K562 (cell line): Measurements from ENCODE around the gene IL1R1.

Source experiments
- CREB5 ChIP-seq: fragments of 250-450 bp; sonication (Bioruptor Pico); IDR thresholded peaks from 2 replicates; pipeline ENCODE4 v1.5.0; 2020; ENCODE audit warnings: mild to moderate bottlenecking
- HOMEZ ChIP-seq: fragments of 250-450 bp; sonication (Bioruptor Pico); IDR thresholded peaks from 2 replicates; pipeline ENCODE4 v1.4.0; 2020; ENCODE audit warnings: mild to moderate bottlenecking, moderate library complexity
- MCM5 ChIP-seq: fragments of 450-650 bp; IDR thresholded peaks from 2 replicates; pipeline ENCODE4 v1.6.1; 2016; ENCODE audit warnings: low read depth

GRCh38 chr2:102122909-102123308 is 19.6 kb upstream of the IL1R1 start:
- TF ChIP-seq MCM5 (no peak), HOMEZ (no peak), CREB5 (CRISPR knock-in tag) (no peak)
